Measurements from ENCODE around the gene ATF5.
A peak's percentile ranks its signal among the peaks of the same experiment; 100 is the strongest.
"Not testable (repeated sequence)": the region's sequence is repeated elsewhere in the genome, so short reads cannot be mapped to it uniquely, and the experiment has no call there.

ATF5 gene

DNA sequence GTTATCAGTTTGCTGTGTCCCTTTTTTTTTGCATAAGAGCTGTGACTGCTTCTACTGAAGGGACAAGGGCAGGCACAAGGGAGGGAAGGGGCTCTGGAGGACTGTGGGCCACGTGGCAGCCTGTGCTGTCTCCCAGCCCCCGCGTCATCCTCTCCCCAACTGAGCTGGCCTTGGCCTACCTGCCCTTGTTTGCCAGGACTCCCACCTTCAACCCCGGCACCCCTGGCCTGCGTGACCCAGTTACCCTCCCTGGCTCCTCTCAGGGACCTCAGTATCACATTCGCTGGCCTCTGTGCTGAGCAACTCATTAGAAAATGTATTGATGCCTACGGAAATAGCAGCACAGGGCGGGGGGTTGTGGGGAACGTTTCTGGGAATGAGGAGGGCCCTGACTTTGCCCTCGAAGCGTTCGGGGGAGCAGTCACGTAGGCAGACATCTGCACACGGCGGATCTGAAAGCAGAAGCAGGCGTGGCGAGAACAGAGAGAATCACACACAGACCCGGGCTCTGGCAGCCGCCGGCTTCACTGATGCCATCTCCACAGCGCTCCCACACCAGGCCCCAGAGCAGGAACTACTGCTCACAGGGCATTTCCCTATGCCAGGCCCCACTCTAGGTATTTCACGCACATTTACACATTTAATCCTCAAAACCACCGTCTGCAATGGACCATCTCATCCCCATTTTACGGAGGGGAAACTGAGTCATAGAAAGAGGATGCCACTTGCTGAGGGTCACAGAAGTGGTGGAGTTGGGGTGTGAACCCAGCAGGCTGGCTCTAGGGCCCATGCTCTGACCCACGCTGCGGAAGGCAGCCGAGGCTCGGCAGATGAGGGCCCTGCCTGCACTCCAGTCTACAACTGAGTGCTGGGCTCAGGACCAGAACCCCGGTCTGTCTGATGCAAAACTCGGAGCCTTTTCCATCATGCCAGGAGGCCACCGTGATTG is 5.7 kb upstream of the ATF5 start:
- no peak for DNase-seq

DNA sequence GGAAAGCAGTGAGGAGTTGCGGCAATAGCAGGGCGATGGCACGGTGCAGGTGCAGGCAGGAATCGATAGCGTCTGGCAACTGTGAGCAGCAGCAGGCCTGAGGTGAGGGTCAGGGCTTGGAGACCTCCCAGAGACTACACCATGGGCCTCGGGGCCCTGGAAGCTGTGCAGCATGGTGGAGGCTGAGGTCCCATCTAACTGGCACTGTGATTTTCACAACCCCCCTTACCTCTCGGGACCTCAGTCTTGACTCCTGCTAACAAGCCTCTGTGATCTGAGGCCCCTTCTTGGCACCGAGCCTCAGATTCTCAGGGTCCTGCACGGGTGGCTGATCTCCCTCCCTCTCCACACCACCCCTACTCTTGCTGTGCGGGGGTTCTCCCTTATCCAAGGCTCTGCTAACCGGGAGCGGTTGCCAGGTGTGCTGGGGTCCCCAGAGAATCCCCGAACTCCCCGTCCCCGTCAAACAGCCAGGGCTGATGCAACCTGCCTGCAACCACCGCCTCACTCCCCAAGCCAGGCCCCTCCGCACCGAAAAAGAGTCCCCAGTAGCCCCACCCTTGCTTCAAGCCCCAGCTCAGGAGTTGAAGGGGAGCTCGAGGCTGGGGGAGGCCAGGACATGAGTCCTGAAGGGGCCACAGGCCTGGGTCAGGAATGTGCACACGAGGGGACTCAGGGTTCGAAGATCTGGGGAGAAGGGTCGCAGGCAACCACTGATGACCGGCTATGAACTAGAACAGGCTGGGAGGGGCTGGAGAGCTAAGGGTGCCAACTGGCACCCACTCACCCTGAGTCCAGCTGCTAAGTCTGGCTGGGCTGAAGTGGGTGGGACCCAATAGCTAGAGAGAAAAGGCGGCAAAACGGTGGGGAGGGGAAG is 4.8 kb upstream of the ATF5 start:
- peak; percentile 38 for DNase-seq

DNA sequence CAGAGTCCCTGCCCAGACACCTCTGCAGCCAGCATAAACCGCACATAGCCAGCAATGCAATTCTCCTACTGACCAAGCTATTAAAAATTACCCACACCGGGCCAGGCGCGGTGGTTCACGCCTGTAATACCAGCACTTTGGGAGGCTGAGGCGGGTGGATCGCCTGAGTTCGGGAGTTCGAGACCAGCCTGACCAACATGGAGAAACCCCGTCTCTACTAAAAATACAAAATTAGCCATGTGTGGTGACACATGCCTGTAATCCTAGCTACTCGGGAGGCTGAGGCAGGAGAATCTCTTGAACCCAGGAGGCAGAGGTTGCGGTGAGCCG is 4.2 kb upstream of the ATF5 start:
- not testable (repeated sequence) for DNase-seq

DNA sequence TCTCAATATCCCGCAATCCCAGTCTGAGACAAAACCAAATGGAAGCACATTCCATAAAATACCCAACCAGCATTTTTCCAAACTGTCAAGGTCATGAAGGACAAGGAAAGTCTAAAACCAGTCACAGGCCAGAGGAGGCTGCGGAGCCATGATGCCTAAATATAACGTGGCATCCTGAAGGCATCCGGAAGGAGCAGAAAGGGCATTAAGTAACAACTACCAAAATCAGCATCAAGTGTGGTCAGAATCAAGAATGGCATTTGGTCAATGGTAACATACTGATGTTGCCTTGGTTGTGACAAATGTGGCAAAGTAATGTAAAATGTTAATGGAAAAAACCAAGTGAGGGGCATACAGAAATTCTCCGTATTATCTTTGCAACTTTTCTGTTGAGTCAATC is 3.5 kb upstream of the ATF5 start:
- DNase-seq, result no peak

DNA sequence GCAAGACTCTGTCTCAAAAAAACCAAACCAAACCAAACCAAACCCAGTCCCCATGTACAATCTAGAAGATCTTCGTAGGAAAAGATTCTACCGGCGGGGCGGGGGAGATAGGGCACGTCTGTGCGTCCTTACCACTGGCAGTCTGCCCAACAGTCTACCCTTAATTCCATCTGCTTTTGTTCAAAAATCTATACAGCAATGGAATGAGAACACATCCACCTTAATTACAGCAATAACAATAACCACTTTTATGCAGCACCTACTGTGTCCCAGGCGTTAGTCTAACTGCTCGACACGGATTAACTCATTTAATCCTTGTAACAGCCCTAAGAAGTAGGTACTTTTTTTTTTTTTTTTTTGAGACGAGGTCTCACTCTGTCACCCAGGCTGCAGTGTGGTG is 2.5 kb upstream of the ATF5 start:
- no peak for DNase-seq

DNA sequence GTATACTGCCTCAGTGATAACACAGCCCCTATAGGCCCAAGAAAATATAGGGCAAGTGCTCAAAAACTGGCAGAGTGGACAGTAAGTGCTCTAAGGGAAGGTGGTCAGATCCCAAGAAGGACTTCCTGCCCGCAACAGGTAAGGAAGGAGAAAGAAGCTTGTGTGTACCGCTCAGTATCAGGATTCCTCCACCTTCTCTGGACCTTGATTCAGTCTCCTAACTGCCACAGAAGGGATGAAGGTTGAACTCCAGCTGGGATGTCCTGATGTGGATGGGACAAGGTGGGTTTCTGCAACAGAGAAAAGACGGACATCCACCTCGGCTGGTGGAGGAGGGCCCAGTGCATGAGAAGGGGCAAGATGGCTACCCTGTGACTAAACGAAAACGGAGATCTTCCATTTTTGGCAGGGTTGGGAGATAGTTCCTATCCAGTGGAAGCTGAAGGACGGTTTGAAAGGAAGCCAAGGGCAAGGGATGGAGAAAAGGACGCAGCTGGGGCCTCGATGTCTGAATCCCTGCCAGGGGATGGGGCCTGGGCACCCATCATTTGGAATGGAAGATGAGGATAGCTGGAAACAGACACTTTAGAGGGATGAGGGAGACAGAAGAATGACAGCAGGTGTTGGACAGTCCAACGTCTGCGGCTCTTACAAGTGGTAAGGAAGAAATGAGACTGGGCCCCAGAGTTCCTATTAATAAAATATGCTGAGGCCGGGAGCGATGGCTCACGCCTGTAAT is 1.3 kb upstream of the ATF5 start:
- no peak for DNase-seq

DNA sequence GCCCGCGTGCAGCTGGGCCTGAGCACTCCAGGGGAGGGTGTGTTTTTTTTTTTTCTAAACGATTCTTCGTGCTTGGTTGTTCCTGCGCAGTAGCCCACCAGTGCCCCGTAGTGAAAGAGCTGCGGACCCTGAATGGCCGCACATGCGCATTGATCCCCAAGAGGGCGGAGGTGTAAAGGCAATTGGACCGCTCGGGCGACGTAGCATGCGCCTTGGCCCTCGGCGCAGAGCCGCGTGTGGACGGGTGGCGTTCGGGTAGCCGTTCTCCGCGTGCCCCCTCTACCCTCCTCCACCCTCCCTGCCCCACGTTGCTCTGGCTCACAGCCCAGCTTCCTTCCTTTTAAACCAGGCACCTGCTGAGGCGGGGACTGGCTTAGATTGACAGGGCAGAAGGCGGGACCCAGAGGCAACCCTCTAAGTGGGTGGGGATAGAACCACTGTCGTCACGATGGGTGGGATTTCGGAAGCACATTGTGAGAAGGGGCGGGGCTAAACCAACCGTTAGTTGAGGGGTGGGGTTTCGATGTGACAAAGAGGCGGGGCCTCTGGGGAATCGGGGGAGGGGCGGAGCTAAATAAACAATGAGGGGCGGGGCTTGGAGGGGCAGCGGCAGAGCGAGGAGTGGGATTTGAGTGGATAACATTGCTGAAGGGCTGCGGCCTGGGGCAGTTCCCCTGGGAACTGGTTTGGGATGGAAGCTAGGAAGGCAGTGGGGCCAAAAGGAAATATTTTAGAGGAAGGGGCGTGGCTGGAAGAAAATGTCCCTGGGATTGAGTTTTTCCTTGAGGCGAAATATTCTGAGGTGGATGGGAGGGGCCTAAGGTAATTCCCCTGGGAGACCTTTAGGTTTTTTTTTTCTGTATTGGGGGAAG is 842 bp downstream of the ATF5 start:
- peak; percentile 96 for DNase-seq

DNA sequence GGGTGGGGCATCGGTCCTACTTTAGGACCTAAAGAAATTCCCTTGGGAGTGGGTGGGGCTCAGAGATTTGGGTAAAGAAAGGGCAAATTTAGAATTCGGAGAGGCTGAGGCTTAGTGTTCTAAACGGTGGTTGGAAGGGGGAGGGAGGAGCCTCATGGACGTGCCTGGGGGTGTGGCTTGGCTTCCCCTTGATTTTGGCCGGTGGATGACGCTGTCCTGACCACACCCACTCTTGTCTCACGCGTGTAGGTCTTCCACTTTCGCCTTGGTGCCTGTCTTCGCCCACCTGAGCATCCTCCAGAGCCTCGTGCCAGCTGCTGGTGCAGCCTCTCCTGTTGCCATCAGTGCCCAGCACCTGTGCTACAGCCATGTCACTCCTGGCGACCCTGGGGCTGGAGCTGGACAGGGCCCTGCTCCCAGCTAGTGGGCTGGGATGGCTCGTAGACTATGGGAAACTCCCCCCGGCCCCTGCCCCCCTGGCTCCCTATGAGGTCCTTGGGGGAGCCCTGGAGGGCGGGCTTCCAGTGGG is 1.5 kb downstream of the ATF5 start:
- DNase-seq, result no peak

DNA sequence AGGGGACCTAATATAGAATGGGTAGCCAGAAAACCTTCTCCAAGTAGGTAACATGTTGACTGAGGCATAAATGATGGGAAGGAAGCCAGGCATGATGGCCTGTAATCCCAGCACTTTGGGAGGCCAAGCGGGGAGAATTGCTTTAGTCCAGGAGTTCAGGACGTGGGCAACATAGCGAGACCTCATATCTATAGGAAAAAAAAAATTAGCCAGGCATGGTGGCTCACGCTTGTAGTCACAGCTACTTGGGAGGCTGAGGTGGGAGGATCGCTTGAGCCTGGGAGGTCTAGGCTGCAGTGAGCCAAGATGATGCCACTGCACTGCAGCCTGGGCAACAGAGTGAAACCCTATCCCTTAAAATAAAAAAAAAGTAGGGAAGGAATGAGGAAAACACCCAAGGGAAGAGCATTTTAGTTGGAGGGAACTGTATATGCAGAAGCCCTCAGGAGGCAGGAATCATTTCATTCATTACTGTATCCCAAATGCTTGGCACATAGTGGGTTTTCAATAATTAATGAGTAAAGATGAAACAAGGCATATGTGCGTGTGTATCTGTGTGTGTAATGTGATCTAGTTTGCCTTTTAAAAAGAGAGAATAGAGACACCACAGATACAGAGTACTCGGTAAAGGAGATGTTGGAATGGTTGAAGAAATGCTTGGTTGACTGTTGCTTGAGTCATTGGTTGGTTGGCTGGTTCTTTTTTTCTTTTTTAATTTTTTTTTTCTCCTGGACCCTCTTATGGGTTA is 2.5 kb downstream of the ATF5 start:
- DNase-seq, result no peak

DNA sequence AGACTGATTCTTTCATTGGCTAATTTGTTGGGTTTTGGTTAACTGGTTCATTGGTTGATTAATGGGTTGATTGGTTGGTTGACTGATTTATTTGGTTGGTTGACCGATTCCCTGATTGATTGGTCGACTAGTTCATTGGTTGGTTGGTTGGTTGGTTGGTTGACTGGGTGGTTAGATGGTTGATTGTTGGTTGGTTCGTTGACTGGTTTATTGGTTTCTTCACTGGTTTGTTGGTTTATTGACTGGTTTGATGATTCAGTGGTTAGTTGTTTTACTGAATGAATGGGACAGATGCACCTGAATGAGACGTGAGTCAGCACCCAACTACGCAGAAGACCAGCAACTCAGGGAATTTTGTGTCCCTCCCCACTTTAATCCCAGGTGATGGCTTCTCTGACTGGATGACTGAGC is 3.0 kb downstream of the ATF5 start:
- DNase-seq, result no peak

DNA sequence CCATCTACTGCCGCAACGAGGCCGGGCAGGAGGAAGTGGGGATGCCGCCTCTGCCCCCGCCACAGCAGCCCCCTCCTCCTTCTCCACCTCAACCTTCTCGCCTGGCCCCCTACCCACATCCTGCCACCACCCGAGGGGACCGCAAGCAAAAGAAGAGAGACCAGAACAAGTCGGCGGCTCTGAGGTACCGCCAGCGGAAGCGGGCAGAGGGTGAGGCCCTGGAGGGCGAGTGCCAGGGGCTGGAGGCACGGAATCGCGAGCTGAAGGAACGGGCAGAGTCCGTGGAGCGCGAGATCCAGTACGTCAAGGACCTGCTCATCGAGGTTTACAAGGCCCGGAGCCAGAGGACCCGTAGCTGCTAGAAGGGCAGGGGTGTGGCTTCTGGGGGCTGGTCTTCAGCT is 3.7 kb downstream of the ATF5 start:
- DNase-seq, result no peak

DNA sequence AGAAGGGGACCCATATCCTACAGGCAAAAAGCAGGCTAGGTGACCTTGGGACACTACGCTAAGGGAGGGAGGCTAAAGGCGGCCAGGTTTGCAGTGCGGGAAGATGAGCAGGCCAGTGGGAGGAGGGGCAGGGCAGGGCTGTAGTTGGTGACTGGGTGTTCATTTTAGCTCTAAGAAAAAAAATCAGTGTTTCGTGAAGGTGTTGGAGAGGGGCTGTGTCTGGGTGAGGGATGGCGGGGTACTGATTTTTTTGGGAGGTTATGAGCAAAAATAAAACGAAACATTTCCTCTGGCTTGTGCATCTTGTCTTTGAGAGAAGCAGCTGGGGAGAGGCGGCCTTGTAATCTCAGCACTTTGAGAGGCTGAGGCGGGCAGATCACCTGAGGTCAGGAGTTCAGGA is 4.6 kb downstream of the ATF5 start:
- no peak for DNase-seq

DNA sequence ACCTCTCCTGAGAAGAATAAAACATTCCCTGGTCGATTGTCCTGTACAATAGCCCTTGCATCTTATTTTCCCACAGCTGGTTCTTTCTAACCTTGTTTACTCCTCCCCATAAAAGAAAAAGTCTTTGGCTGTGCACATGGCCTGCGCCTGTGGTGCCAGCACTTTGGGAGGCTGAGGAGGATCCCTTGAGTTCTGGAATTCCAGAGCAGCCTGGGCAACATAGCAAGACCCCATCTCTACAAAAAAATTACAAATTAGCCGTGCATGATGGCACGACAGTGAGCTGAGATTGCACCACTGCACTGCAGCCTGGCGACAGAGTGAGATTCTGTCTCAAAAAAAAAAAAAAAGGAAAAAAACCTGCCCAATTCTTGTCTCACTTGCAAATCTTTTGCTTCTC is 7.5 kb downstream of the ATF5 start:
- DNase-seq, result no peak

DNA sequence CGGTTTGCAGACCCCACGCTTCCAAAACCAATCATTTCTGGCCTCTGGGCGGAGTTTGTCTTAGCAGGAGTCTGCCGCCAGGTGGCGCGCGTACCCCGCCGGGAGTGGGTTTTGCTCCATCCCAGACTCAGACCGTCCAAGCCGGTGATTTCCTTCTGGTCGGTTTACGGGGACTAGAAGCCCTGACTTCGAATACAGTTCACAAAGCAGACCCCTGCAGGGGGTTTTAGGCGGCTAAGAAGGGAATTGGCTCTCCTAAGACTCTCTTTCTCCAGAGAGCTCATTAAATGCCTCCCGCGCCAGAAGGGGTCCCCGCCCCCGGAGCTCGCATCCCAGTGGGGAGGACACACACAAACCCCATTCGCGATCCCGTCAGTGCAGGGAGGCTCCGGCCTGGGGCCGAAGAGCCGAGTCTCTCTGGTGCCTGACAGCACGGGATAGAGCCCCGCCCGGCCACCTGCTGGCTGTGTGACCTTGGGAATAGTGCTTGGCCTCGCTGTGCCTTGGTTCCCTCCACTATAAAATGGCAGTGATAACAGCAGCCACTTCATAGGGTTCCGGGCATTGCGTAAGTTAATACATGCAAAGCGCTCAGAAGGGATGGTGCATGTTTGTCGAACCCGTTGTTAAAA is 8.9 kb downstream of the ATF5 start:
- DNase-seq, result peak; percentile 59

DNA sequence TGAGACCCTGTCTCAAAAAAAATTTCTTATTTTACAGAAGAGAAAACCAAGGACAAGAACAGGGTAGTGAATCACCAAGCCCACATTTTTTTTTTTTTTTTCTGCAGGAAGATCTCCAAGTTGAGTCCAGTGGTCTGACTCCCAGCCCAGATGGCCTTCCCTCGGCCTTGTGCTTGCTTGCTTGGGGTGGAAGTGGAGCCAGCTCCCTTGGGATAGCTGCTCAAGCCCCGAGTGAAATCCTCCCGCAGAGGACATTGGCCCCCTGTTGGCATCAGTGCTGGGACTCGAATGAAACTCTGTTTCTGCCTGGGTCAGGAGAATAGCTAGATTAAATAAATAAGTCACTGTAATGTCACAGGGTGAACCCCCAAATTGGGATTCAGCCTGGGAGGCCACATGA is 9.7 kb downstream of the ATF5 start:
- DNase-seq, result no peak

DNA sequence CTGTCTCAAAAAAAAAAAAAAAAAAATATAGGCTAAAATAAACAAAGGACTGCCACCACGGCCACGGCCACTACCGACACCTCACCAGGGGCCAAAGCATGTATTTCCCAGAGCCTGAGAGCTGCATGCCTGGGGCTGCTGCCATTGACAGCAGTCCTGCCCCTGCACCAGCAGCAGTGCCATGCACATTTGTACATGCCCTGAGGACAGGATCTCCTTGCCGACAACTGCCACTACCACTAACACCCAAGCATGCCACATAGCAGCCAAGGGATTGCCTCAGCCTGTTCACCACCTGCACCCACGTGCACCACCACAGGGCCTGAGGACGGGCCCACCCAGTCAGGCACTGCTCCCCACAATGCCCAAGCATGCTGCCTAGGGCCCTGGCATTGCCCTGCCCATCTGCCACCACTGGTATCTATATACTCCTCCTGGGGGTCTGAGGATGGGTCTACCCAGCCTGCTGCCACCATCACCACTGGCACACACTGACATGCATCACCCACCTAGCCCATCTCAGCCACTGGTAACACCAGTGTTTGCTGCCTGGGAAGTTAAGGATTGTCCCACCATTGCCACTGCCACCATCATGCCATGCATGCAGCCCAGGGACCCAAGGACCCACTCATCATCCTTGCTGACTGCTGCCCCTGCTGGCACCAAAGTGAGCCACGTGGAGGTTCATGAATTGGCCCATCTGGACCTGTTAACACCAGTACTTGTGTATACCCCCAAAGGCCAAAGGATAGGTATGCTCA is 10.9 kb downstream of the ATF5 start:
- no peak for DNase-seq

DNA sequence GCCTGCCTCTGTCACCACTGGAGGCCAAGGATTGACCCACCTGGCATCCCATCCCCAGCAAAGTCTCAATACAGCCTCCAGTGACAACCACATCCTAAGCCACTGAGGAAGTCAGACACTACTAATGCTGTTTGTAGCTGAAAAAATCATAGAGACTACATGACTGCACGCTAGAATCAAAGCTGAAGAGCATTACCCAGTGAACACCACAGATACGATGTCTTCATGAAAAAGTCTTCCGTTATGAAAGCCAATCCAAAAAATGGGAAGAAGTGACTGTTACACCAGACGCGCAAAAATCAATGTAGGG is 11.4 kb downstream of the ATF5 start:
- no peak for DNase-seq

DNA sequence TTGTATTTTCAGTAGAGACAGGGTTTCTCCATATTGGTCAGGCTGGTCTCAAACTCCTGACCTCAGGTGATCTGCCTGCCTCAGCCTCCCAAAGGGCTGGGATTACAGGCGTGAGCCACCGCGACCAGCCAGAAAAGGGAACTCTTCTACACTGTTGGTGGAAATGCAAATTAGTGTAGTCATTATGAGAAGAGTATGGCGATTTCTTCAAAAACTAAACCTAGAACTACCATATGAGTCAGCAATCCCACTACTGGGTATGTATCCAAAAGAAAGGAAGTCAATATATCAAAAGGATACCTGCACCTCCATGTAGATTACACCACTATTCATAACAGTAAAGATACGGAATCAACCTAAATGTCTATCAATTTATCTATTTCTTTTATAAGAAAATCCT is 15.6 kb downstream of the ATF5 start:
- not testable (repeated sequence) for DNase-seq

DNA sequence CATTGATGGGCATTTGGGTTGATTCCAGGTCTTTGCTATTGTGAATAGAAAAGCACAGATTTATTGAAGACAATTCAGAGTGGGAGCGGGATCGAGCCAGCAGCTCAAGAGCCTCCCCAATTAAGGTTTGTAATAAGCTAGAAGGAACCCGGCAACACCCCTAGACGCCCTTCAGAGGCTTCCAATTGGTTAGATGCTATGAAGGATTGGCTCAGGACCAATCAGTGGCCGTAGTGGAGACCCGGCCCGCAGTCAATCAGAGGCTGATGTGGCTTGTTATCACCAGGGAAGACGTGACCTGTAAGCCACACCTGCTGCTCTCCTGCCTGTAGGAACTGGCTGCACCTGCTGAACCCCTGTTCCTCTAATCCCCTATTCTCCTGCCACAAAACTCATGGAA is 17.4 kb downstream of the ATF5 start:
- no peak for DNase-seq

Measured in fibroblast of skin of right quadriceps (primary cell).